Retinal pigment epithelial cell (primary cell): Measurements from ENCODE around the gene URGCP.

Experiments
- DNase-seq: peaks from one replicate; pipeline ENCODE4 v3.0.0-alpha.2; 2010; ENCODE audit warnings: low read depth
- H3K4me3 ChIP-seq: 2 replicates; pipeline ENCODE4 v1.5.1; 2011; ENCODE audit warnings: mild to moderate bottlenecking, low read length, control low read depth, moderate library complexity
- CTCF ChIP-seq: conservative IDR thresholded peaks from 2 replicates; pipeline ENCODE4 v1.5.1; 2011; ENCODE audit warnings: low read depth, low read length, control low read depth, inconsistent platforms

URGCP gene

GRCh38 chr7:43931346-43931745 lies 24.9 kb upstream of the URGCP start:
- H3K4me3 ChIP-seq: no peak overlapping the region
- DNase-seq: no peak
- TF ChIP-seq CTCF: no peak

- H3K4me3 ChIP-seq: no peak overlapping the region
- no peak for DNase-seq
- TF ChIP-seq CTCF: no peak
These were observed 23.4 kb upstream of the URGCP start for GRCh38 chr7:43929529-43930457.

- H3K4me3 ChIP-seq: no peak overlapping the region
- TF ChIP-seq CTCF: no peak
- DNase-seq: no peak
These were observed 21.4 kb upstream of the URGCP start for GRCh38 chr7:43927810-43928209.

- TF ChIP-seq CTCF: no peak
These were observed 20.4 kb upstream of the URGCP start for GRCh38 chr7:43926798-43927123.

DNA sequence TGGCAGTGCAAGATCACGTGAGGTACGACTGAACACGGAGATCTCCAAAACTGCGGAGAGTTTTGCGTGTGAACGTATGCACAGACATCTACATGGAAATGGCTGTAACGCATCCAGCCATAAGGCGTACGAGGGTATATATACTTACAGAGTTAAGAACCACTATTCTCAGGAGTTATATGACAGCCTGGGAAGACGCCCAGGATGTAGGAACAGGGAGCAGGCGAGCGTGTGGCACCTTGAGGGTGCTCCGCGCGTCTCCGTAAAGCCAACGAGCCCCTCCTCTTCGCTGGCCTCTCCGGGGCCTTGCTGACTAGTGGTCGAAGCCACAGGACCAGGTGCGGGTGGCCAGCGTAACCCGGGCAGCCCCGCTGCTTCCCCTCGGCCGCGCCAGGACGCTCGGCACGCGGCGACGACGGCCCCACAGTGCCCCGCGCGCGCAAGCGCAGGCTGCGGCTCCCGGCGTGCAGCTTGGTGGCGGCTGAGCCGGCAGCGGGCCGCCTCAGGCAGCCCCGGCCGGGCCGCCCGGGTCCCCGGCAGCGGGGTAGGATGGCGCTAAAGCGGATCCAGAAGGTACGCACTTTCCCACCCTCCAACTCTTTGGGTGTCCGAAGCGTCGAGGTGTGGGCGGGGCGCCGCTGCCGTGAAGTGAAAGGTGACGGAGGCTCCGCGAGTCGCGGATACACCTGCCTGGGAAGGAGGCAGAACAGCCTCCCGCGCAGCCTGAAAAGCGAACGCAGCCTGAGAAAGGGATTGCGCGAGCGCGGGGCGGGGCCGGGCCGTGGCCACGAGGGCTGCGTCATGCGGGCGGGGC lies 19.8 kb upstream of the URGCP start, which contains the start of gene UBE2D4:
Gene UBE2D4 (plus strand): TSS at position 453 of the 814 bp plus-strand sequence. CDS start 97 bp downstream, at position 550.
- peak; percentile 22 for DNase-seq
- no peak for TF ChIP-seq CTCF
- peak within 1 kb of the TSS; percentile 66 for H3K4me3 ChIP-seq

More at GRCh38 chr7:43926798-43927123, 20.4 kb upstream of the URGCP start:
- peak overlapping the region; percentile 66 for H3K4me3 ChIP-seq
- no peak for DNase-seq

DNA sequence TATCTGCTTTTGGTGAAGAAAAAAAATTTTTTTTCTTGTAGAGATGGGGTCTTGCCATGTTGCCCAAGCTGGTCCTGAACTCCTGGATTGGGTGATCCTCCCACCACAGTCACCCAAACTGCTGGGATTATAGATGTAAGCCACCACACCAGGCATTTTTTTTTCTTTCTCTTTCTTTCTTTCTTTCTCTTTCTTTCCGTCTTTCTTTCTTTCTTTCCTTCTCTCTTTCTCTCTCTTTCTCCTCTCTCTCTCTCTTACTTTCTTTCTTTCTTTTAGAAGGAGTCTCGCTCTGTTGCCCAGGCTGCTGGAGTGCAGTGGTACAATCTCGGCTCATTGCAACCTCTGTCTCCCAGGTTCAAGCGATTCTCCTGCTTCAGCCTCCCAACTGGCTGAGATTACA lies 16.3 kb upstream of the URGCP start:
- TF ChIP-seq CTCF: no peak
- no peak overlapping the region for H3K4me3 ChIP-seq
- DNase-seq: no peak
